Measurements from ENCODE around the gene ZNF396. TPM values are rescaled to one million over a fixed set of nuclear protein-coding genes. Genes with fewer than 3 reads are reported as not detected.

The ZNF396 gene
- total and polyA plus RNA-seq, 9 of the 15 experiments (the other 6 are each of a cell fraction or from before 2014, with no cell fraction given): 0.73 to 2.3 (median 1.9) TPM

DNA sequence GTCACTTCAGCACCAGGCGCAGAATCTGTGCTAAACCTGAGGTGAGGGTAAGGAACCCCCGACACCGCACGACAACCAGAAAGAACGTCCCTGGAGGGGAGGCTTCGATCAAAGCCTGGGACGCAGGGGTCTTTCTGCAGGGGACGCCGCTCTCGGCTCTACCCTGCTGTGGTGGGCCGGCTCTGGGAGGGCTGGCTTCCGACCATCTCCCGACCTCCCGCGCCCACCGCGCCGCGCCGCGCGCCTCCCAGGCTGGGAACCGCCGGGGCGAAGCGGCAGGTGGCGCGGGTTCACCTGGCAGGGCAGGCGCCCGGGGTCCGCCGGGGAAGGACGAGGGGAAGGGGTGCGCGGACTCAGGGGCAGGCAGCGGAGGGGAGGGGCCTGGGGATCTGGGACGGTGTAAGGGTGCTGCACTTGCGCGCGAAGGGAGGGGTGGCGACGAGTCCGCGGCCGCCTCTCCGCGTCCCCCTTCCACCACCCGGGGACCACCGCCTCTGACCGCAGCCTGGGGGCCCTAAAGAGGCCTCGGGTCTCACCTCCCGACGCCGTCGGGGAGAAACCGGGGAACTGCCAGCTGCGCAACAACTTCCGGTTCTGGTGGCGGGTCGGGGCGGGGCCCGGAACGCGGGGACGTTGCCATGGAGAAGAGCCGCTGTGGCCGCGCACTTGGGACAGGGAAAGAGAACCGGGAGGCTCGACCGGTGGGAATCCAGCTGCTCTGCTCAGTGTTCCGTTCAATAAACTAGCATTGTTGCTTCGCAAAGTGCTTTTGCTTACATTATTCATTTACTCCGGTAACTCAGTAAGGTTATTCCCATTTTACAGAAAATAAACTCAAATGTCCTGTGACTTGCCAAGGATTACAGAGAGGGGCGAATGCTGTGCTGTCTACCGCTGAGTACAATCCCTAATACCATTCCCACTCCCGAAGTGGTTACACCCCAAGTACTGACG lies at the start of gene ZNF396 (continued):
- TF ChIP-seq TAF9B (IDR thresholded peaks at IDR 0.05; ENCODE audit: partially characterized antibody): no peak
- TF ChIP-seq, protein P1, sequence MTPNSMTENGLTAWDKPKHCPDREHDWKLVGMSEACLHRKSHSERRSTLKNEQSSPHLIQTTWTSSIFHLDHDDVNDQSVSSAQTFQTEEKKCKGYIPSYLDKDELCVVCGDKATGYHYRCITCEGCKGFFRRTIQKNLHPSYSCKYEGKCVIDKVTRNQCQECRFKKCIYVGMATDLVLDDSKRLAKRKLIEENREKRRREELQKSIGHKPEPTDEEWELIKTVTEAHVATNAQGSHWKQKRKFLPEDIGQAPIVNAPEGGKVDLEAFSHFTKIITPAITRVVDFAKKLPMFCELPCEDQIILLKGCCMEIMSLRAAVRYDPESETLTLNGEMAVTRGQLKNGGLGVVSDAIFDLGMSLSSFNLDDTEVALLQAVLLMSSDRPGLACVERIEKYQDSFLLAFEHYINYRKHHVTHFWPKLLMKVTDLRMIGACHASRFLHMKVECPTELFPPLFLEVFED (CRISPR knock-in tag; conservative IDR thresholded peaks at IDR 0.05): no peak
- no peak for TF ChIP-seq CBFB (CRISPR knock-in tag; IDR thresholded peaks at IDR 0.05)
- TF ChIP-seq MEIS2 (IDR thresholded peaks at IDR 0.05; ENCODE audit: partially characterized antibody): no peak
- TF ChIP-seq, protein P2, sequence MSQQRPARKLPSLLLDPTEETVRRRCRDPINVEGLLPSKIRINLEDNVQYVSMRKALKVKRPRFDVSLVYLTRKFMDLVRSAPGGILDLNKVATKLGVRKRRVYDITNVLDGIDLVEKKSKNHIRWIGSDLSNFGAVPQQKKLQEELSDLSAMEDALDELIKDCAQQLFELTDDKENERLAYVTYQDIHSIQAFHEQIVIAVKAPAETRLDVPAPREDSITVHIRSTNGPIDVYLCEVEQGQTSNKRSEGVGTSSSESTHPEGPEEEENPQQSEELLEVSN (IDR thresholded peaks at IDR 0.05; ENCODE audit: borderline replicate concordance in 1 of 2, extremely low read depth in 1 of 2, insufficient read depth in 1 of 2, insufficient read length in 1 of 2, low read depth in 1 of 2, low read length in 1 of 2, poor library complexity in 1 of 2, severe bottlenecking in 1 of 2): peak in 1 of 2 experiments; percentile 31
- TF ChIP-seq POLR2AphosphoS2 (IDR thresholded peaks at IDR 0.05; ENCODE audit: low read length): no peak
- TF ChIP-seq ELF2 (CRISPR knock-in tag; IDR thresholded peaks at IDR 0.05): no peak
- TF ChIP-seq, protein P3, sequence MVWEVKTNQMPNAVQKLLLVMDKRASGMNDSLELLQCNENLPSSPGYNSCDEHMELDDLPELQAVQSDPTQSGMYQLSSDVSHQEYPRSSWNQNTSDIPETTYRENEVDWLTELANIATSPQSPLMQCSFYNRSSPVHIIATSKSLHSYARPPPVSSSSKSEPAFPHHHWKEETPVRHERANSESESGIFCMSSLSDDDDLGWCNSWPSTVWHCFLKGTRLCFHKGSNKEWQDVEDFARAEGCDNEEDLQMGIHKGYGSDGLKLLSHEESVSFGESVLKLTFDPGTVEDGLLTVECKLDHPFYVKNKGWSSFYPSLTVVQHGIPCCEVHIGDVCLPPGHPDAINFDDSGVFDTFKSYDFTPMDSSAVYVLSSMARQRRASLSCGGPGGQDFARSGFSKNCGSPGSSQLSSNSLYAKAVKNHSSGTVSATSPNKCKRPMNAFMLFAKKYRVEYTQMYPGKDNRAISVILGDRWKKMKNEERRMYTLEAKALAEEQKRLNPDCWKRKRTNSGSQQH (CRISPR knock-in tag; IDR thresholded peaks at IDR 0.05): peak; percentile 86; the same call in 1 of the 2 replicates
- TF ChIP-seq FOS (IDR thresholded peaks at IDR 0.05; ENCODE audit: extremely low read depth, insufficient read length): no peak
- TF ChIP-seq ZNF586 (CRISPR knock-in tag; conservative IDR thresholded peaks at IDR 0.05): no peak
- TF ChIP-seq, protein P4, sequence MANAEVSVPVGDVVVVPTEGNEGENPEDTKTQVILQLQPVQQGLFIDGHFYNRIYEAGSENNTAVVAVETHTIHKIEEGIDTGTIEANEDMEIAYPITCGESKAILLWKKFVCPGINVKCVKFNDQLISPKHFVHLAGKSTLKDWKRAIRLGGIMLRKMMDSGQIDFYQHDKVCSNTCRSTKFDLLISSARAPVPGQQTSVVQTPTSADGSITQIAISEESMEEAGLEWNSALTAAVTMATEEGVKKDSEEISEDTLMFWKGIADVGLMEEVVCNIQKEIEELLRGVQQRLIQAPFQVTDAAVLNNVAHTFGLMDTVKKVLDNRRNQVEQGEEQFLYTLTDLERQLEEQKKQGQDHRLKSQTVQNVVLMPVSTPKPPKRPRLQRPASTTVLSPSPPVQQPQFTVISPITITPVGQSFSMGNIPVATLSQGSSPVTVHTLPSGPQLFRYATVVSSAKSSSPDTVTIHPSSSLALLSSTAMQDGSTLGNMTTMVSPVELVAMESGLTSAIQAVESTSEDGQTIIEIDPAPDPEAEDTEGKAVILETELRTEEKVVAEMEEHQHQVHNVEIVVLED (CRISPR knock-in tag; IDR thresholded peaks at IDR 0.05): no peak
- TF ChIP-seq, protein P5, sequence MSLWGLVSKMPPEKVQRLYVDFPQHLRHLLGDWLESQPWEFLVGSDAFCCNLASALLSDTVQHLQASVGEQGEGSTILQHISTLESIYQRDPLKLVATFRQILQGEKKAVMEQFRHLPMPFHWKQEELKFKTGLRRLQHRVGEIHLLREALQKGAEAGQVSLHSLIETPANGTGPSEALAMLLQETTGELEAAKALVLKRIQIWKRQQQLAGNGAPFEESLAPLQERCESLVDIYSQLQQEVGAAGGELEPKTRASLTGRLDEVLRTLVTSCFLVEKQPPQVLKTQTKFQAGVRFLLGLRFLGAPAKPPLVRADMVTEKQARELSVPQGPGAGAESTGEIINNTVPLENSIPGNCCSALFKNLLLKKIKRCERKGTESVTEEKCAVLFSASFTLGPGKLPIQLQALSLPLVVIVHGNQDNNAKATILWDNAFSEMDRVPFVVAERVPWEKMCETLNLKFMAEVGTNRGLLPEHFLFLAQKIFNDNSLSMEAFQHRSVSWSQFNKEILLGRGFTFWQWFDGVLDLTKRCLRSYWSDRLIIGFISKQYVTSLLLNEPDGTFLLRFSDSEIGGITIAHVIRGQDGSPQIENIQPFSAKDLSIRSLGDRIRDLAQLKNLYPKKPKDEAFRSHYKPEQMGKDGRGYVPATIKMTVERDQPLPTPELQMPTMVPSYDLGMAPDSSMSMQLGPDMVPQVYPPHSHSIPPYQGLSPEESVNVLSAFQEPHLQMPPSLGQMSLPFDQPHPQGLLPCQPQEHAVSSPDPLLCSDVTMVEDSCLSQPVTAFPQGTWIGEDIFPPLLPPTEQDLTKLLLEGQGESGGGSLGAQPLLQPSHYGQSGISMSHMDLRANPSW (CRISPR knock-in tag; IDR thresholded peaks at IDR 0.05): no peak
- TF ChIP-seq PHB2 (IDR thresholded peaks at IDR 0.05; ENCODE audit: low read depth): no peak

Data from K562 (cell line).